Measurements from ENCODE around the gene SERPINF2. TPM values are rescaled to one million over a fixed set of nuclear protein-coding genes. Genes with fewer than 3 reads are reported as not detected.
"Not testable (repeated sequence)": the region's sequence is repeated elsewhere in the genome, so short reads cannot be mapped to it uniquely, and the experiment has no call there.

Gene SERPINF2
- total and polyA plus RNA-seq, 3 experiments from 2014 or later: 0.13 to 0.33 TPM; not detected in 1

DNA sequence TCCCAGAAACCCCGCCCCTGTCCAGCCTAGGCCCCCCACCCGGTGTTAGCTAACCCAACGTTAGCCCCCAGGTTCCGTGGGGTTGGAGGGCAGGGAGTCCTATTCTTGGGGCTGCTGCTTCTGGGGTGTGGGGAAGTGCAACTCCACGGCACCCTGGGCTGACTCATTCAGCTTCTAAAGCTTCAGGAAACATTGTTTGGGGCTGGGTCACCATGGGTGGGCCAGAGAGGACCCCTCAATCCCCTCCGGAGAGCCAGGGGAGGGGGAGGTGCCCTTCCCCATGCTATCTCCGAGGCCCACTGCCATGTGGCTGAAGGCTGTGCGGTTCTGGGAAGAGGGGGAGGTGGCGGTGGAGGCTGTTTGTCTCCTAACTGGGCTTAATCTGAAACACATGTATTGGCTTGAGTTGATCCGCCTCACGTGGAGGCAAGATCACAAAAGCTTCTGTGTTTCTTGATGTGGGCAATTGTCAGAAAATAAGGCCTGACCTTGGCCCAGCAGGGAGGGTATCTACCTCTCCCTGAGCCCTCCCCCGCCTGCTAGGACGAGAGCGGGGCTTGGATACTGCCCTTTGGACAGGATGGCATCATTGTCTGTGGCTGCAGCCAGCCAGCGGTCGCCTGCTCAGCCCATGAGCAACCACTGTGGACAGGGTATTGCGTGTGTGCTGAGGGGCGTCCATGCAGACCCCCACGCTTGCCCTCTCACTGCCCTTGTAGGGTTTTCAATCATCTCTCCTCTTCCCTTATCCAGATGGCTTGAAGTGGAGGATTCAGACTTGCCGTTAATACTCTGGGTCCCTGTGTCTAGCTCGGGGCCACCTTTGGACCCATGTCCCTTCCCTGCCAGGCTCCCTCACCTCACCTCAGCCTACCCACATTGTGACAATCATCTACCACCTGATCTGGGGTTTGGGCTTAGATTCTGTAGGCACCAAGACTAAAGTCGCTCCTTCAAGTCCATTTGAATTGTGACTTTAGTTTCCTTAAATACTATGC lies 20.5 kb downstream of the SERPINF2 start:
- DNase-seq: no peak
- Histone ChIP-seq H3K27me3 (ENCODE audit: insufficient read depth, low read length, poor library complexity, severe bottlenecking) (no peaks in the 10 kb centered on the region), H3K4me1 (ENCODE audit: insufficient read depth, low read length) (peaks cover 33% of the 10 kb centered on the region), H3K27ac (ENCODE audit: low read depth, low read length) (peak overlapping the region; percentile 38), H3K9me3 (ENCODE audit: low read length) (no peaks in the 10 kb centered on the region), H3K4me3 (ENCODE audit: low read length) (no peak overlapping the region), H3K36me3 (ENCODE audit: insufficient read depth, low read length) (no peaks in the 10 kb centered on the region)
- H3K36me3 Mint-ChIP-seq: no peaks in the 10 kb centered on the region
- CTCF ChIA-PET: interaction anchor here (1.0 to 2.2 kb wide), 4 partner anchors 20 to 99 kb away, joined by 3 to 8 read pairs (median 5); no protein-coding TSS in a partner anchor
- H3K4me3 Mint-ChIP-seq: peak overlapping the region in 5 of 7 donors; percentile 38 to 79 (median 69)
- peaks cover 1 to 4% of the 10 kb centered on the region in 2 donors for H3K27me3 Mint-ChIP-seq
- H3K27ac Mint-ChIP-seq: peak overlapping the region in 7 of 8 donors; percentile 86 to 95 (median 89)
- H3K9me3 Mint-ChIP-seq: no peaks in the 10 kb centered on the region
- peaks cover 30 to 40% (median 30%) of the 10 kb centered on the region in 3 donors for H3K4me1 Mint-ChIP-seq
- POLR2A ChIA-PET: interaction anchor here (0.5 to 2.4 kb wide), 2 partner anchors 8 to 39 kb away, joined by 3 to 14 read pairs; partner anchors contain the start of gene WDR81

DNA sequence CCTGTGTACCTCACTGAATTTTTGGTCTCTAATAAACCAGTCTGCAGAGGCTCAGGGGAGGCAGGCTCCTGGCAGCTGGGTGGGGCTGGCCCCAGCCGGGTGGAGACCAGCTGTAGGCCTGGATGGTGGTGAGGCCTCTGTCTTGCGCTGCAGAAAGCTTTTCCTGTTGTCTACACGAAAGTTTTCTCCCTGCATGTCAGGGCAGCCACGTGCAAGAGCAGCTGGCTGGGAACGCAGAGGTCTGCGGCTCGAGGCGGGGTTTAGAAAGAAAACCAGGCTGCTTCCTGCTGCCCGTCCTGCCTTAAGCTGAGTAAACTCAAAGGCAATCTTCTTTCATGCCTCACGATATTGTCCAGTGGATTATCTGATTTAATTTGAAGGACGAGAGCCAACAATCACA lies 21.6 kb downstream of the SERPINF2 start:
- peak overlapping the region; percentile 68 to 95 (median 89) for H3K27ac Mint-ChIP-seq
- ChIA-PET POLR2A (interaction anchor here (0.5 to 2.4 kb wide), 4 partner anchors 16 to 729 kb away, joined by 4 to 14 read pairs (median 6); partner anchors contain the start of gene WDR81), CTCF (interaction anchor here (0.7 to 2.2 kb wide), 5 partner anchors 19 to 290 kb away, joined by 3 to 8 read pairs (median 4); no protein-coding TSS in a partner anchor)
- no peaks in the 10 kb centered on the region for H3K27me3 ChIP-seq (ENCODE audit: insufficient read depth, low read length, poor library complexity, severe bottlenecking)
- H3K4me1 ChIP-seq (ENCODE audit: insufficient read depth, low read length): peaks cover 35% of the 10 kb centered on the region
- H3K4me3 Mint-ChIP-seq: peak overlapping the region in 5 of 7 donors; percentile 61 to 79 (median 69)
- no peak overlapping the region for H3K4me3 ChIP-seq (ENCODE audit: low read length)
- H3K27ac ChIP-seq (ENCODE audit: low read depth, low read length): no peak overlapping the region
- H3K9me3 Mint-ChIP-seq: no peaks in the 10 kb centered on the region
- H3K9me3 ChIP-seq (ENCODE audit: low read length): no peaks in the 10 kb centered on the region
- no peaks in the 10 kb centered on the region for H3K36me3 Mint-ChIP-seq
- H3K4me1 Mint-ChIP-seq: peaks cover 30 to 38% (median 31%) of the 10 kb centered on the region in 3 donors
- no peaks in the 10 kb centered on the region for H3K36me3 ChIP-seq (ENCODE audit: insufficient read depth, low read length)
- H3K27me3 Mint-ChIP-seq: no peaks in the 10 kb centered on the region
- peak in 4 of 5 donors; percentile 43 to 72 (median 70) for DNase-seq

- Mint-ChIP-seq H3K4me3 (peak overlapping the region in 5 of 7 donors; percentile 61 to 79 (median 69)), H3K4me1 (peaks cover 35 to 42% (median 35%) of the 10 kb centered on the region in 3 donors), H3K27ac (peak overlapping the region in 7 of 8 donors; percentile 50 to 94 (median 89))
- not testable (repeated sequence) for H3K36me3 ChIP-seq (ENCODE audit: insufficient read depth, low read length); H3K27me3 Mint-ChIP-seq; DNase-seq; H3K27ac ChIP-seq (ENCODE audit: low read depth, low read length); H3K27me3 ChIP-seq (ENCODE audit: insufficient read depth, low read length, poor library complexity, severe bottlenecking); H3K36me3 Mint-ChIP-seq; H3K9me3 ChIP-seq (ENCODE audit: low read length); H3K4me3 ChIP-seq (ENCODE audit: low read length); H3K9me3 Mint-ChIP-seq
- POLR2A ChIA-PET: interaction anchor here (0.5 to 2.4 kb wide), 5 partner anchors 16 to 1990 kb away, joined by 4 to 14 read pairs (median 6); partner anchors contain the start of gene WDR81
- H3K4me1 ChIP-seq (ENCODE audit: insufficient read depth, low read length): peaks cover 39% of the 10 kb centered on the region
- CTCF ChIA-PET: interaction anchor here (0.7 to 2.2 kb wide), 5 partner anchors 19 to 290 kb away, joined by 3 to 8 read pairs (median 4); no protein-coding TSS in a partner anchor
Observed at GRCh38 chr17:1764705-1765104, 22.0 kb downstream of the SERPINF2 start.

- no peak overlapping the region for H3K27ac Mint-ChIP-seq
- Histone ChIP-seq H3K4me3 (ENCODE audit: low read length) (no peak overlapping the region), H3K27ac (ENCODE audit: low read depth, low read length) (no peak overlapping the region), H3K4me1 (ENCODE audit: insufficient read depth, low read length) (peaks cover 43% of the 10 kb centered on the region), H3K9me3 (ENCODE audit: low read length) (no peaks in the 10 kb centered on the region), H3K27me3 (ENCODE audit: insufficient read depth, low read length, poor library complexity, severe bottlenecking) (no peaks in the 10 kb centered on the region), H3K36me3 (ENCODE audit: insufficient read depth, low read length) (no peaks in the 10 kb centered on the region)
- no peaks in the 10 kb centered on the region for H3K36me3 Mint-ChIP-seq
- CTCF ChIA-PET: interaction anchor here (0.7 to 2.2 kb wide), 4 partner anchors 14 to 112 kb away, joined by 3 to 5 read pairs (median 4); no protein-coding TSS in a partner anchor
- H3K27me3 Mint-ChIP-seq: no peaks in the 10 kb centered on the region
- H3K4me1 Mint-ChIP-seq: peaks cover 38 to 48% (median 39%) of the 10 kb centered on the region in 3 donors
- no peaks in the 10 kb centered on the region for H3K9me3 Mint-ChIP-seq
- DNase-seq: no peak
- H3K4me3 Mint-ChIP-seq: no peak overlapping the region
- POLR2A ChIA-PET: interaction anchor here (0.6 to 1.3 kb wide), 3 partner anchors 41 to 1045 kb away, joined by 3 to 8 read pairs (median 5); partner anchors contain the start of gene WDR81
Observed at GRCh38 chr17:1765576-1765975, 22.9 kb downstream of the SERPINF2 start.

DNA sequence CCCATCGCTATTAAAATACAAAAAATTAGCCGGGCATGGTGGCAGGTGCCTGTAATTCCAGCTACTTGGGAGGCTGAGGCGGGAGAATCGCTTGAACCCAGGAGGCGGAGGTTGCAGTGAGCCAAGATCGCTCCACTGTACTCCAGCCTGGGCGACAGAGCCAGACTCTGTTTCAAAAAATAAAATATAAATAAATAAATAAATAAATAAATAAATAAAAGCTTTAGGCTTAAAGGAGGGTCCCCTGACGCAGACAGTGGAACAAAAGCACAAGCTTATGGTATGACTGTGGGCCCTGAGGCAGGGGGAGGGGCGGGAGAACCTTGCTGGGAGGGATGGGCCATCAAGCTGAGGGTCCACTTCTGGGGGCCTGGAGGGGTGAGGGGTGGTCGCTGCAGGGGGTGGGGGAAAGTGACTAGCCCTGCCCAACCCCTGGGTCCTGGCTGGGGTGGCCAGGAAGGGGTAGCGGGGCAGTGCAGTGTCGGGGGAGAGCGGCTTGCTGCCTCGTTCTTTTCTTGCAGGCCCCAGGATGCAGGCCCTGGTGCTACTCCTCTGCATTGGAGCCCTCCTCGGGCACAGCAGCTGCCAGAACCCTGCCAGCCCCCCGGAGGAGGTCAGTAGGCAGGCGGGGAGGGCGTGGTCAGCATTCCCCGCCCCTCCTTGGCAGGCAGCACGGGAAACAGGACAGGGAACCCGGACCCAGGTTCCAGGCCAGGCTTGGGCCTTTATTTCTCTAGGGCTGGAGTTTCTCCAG lies 23.9 kb downstream of the SERPINF2 start:
- peaks cover 42% of the 10 kb centered on the region for H3K4me1 ChIP-seq (ENCODE audit: insufficient read depth, low read length)
- no peak for DNase-seq
- Mint-ChIP-seq H3K36me3 (no peaks in the 10 kb centered on the region), H3K9me3 (no peaks in the 10 kb centered on the region), H3K4me1 (peaks cover 35 to 53% (median 36%) of the 10 kb centered on the region in 3 donors), H3K4me3 (no peak overlapping the region), H3K27ac (no peak overlapping the region), H3K27me3 (no peaks in the 10 kb centered on the region)
- no peaks in the 10 kb centered on the region for H3K27me3 ChIP-seq (ENCODE audit: insufficient read depth, low read length, poor library complexity, severe bottlenecking)
- H3K9me3 ChIP-seq (ENCODE audit: low read length): no peaks in the 10 kb centered on the region
- H3K27ac ChIP-seq (ENCODE audit: low read depth, low read length): no peak overlapping the region
- POLR2A ChIA-PET: interaction anchor here (0.6 to 1.3 kb wide), 4 partner anchors 42 to 1044 kb away, joined by 3 to 8 read pairs (median 4); partner anchors contain the start of gene WDR81
- H3K4me3 ChIP-seq (ENCODE audit: low read length): no peak overlapping the region
- CTCF ChIA-PET: interaction anchor here (0.7 to 2.2 kb wide), 3 partner anchors 13 to 111 kb away, joined by 3 to 5 read pairs (median 5); no protein-coding TSS in a partner anchor
- H3K36me3 ChIP-seq (ENCODE audit: insufficient read depth, low read length): no peaks in the 10 kb centered on the region

GRCh38 chr17:1767358-1767757 lies 24.7 kb downstream of the SERPINF2 start:
- Mint-ChIP-seq H3K4me3 (peak overlapping the region in 1 of 7 donors; percentile 27), H3K27ac (peak overlapping the region in 2 of 8 donors; percentile 52 to 61), H3K9me3 (no peaks in the 10 kb centered on the region), H3K4me1 (peaks cover 31 to 47% (median 35%) of the 10 kb centered on the region in 3 donors), H3K27me3 (no peaks in the 10 kb centered on the region), H3K36me3 (no peaks in the 10 kb centered on the region)
- DNase-seq: no peak
- H3K9me3 ChIP-seq (ENCODE audit: low read length): no peaks in the 10 kb centered on the region
- no peaks in the 10 kb centered on the region for H3K36me3 ChIP-seq (ENCODE audit: insufficient read depth, low read length)
- H3K4me1 ChIP-seq (ENCODE audit: insufficient read depth, low read length): peaks cover 34% of the 10 kb centered on the region
- ChIA-PET CTCF (interaction anchor here (2.2 kb wide), 1 partner anchor 47 kb away, joined by 5 read pairs; no protein-coding TSS in a partner anchor), POLR2A (no interaction called here)
- no peak overlapping the region for H3K4me3 ChIP-seq (ENCODE audit: low read length)
- no peak overlapping the region for H3K27ac ChIP-seq (ENCODE audit: low read depth, low read length)
- no peaks in the 10 kb centered on the region for H3K27me3 ChIP-seq (ENCODE audit: insufficient read depth, low read length, poor library complexity, severe bottlenecking)

DNA sequence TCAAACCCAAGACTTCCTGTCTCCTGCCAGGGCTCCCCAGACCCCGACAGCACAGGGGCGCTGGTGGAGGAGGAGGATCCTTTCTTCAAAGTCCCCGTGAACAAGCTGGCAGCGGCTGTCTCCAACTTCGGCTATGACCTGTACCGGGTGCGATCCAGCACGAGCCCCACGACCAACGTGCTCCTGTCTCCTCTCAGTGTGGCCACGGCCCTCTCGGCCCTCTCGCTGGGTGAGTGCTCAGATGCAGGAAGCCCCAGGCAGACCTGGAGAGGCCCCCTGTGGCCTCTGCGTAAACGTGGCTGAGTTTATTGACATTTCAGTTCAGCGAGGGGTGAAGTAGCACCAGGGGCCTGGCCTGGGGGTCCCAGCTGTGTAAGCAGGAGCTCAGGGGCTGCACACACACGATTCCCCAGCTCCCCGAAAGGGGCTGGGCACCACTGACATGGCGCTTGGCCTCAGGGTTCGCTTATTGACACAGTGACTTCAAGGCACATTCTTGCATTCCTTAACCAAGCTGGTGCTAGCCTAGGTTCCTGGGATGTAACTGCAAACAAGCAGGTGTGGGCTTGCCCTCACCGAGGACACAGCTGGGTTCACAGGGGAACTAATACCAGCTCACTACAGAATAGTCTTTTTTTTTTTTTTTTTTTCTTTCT lies 27.3 kb downstream of the SERPINF2 start:
- POLR2A ChIA-PET: interaction anchor here (0.6 to 1.3 kb wide), 2 partner anchors 54 to 104 kb away, joined by 3 read pairs; no protein-coding TSS in a partner anchor
- H3K36me3 ChIP-seq (ENCODE audit: insufficient read depth, low read length): no peaks in the 10 kb centered on the region
- peaks cover 10% of the 10 kb centered on the region for H3K4me1 ChIP-seq (ENCODE audit: insufficient read depth, low read length)
- Mint-ChIP-seq H3K27ac (peak overlapping the region in 7 of 8 donors; percentile 46 to 84 (median 75)), H3K4me1 (peaks cover 14 to 23% (median 14%) of the 10 kb centered on the region in 3 donors), H3K4me3 (peak overlapping the region in 5 of 7 donors; percentile 59 to 76 (median 67)), H3K27me3 (no peaks in the 10 kb centered on the region), H3K9me3 (no peaks in the 10 kb centered on the region), H3K36me3 (no peaks in the 10 kb centered on the region)
- no peak overlapping the region for H3K4me3 ChIP-seq (ENCODE audit: low read length)
- no peaks in the 10 kb centered on the region for H3K27me3 ChIP-seq (ENCODE audit: insufficient read depth, low read length, poor library complexity, severe bottlenecking)
- CTCF ChIA-PET: interaction anchor here (0.8 to 1.8 kb wide), 5 partner anchors 14 to 121 kb away, joined by 3 to 6 read pairs (median 3); partner anchors contain the start of genes RILP and WDR81
- DNase-seq: peak in 1 of 5 donors; percentile 32
- no peak overlapping the region for H3K27ac ChIP-seq (ENCODE audit: low read depth, low read length)
- no peaks in the 10 kb centered on the region for H3K9me3 ChIP-seq (ENCODE audit: low read length)
